ENCODE results near the gene CPXM2. TPM values are rescaled to one million over a fixed set of nuclear protein-coding genes. Genes with fewer than 3 reads are reported as not detected.
A peak's percentile ranks its signal among the peaks of the same experiment; 100 is the strongest.

Gene CPXM2
- total RNA-seq: not detected

- DNase-seq (ENCODE audit: low spot score): no peak
- Mint-ChIP-seq H3K27ac (no peak within 1 kb of the TSS), H3K36me3 (no peaks in the 10 kb centered on the region), H3K4me3 (no peak within 1 kb of the TSS), H3K27me3 (peaks cover 25 to 31% of the 10 kb centered on the region in 2 donors), H3K4me1 (ENCODE audit: low read depth in 2 of 2) (no peaks in the 10 kb centered on the region), H3K9me3 (no peaks in the 10 kb centered on the region)
- ATAC-seq: no peak
These were observed at the start of gene CPXM2 for GRCh38 chr10:123891144-123892071. CPXM2 (minus strand) TSS chr10:123891807; CDS start chr10:123891659, 148 bp downstream.

GRCh38 chr10:123939591-123939990, 48.0 kb upstream of the CPXM2 start:
- no peak for DNase-seq (ENCODE audit: low spot score)
- Mint-ChIP-seq H3K4me3 (no peak overlapping the region), H3K27me3 (peaks cover 2 to 6% of the 10 kb centered on the region in 2 donors), H3K36me3 (no peaks in the 10 kb centered on the region), H3K27ac (no peak overlapping the region), H3K9me3 (peaks cover 4% of the 10 kb centered on the region), H3K4me1 (ENCODE audit: low read depth in 2 of 2) (peaks cover 9 to 14% of the 10 kb centered on the region in 2 donors)
- no peak for ATAC-seq

- Mint-ChIP-seq H3K4me1 (ENCODE audit: low read depth in 2 of 2) (peaks cover 13 to 18% of the 10 kb centered on the region in 2 donors), H3K27ac (no peak overlapping the region), H3K27me3 (peaks cover 2 to 6% of the 10 kb centered on the region in 2 donors), H3K9me3 (peaks cover 4% of the 10 kb centered on the region), H3K4me3 (no peak overlapping the region), H3K36me3 (no peaks in the 10 kb centered on the region)
- DNase-seq (ENCODE audit: low spot score) (no peak), ATAC-seq (no peak)
These were observed 47.3 kb upstream of the CPXM2 start for GRCh38 chr10:123938890-123939289.

- peaks cover 13 to 18% of the 10 kb centered on the region in 2 donors for H3K4me1 Mint-ChIP-seq (ENCODE audit: low read depth in 2 of 2)
- ATAC-seq: no peak
- H3K27me3 Mint-ChIP-seq: peaks cover 2 to 4% of the 10 kb centered on the region in 2 donors
These were observed 44.8 kb upstream of the CPXM2 start for GRCh38 chr10:123936426-123936825.

GRCh38 chr10:123935680-123936079, 44.1 kb upstream of the CPXM2 start:
- H3K4me1 Mint-ChIP-seq (ENCODE audit: low read depth in 2 of 2): peaks cover 13 to 18% of the 10 kb centered on the region in 2 donors
- no peaks in the 10 kb centered on the region for H3K36me3 Mint-ChIP-seq
- DNase-seq (ENCODE audit: low spot score) (no peak), ATAC-seq (no peak)
- peaks cover 0 to 2% of the 10 kb centered on the region in 2 donors for H3K27me3 Mint-ChIP-seq
- peaks cover 4% of the 10 kb centered on the region for H3K9me3 Mint-ChIP-seq
- H3K4me3 Mint-ChIP-seq: peak overlapping the region; percentile 3
- H3K27ac Mint-ChIP-seq: no peak overlapping the region

More at GRCh38 chr10:123936426-123936825, 44.8 kb upstream of the CPXM2 start:
- no peak overlapping the region for H3K4me3 Mint-ChIP-seq
- H3K36me3 Mint-ChIP-seq: no peaks in the 10 kb centered on the region
- no peak overlapping the region for H3K27ac Mint-ChIP-seq
- peaks cover 4% of the 10 kb centered on the region for H3K9me3 Mint-ChIP-seq
- DNase-seq (ENCODE audit: low spot score): no peak

- peak overlapping the region; percentile 19 to 71 for H3K27ac Mint-ChIP-seq
- peaks cover 0 to 2% of the 10 kb centered on the region in 2 donors for H3K27me3 Mint-ChIP-seq
- ATAC-seq: no peak
- peaks cover 4% of the 10 kb centered on the region for H3K9me3 Mint-ChIP-seq
- DNase-seq (ENCODE audit: low spot score): no peak
- H3K4me1 Mint-ChIP-seq (ENCODE audit: low read depth in 2 of 2): peaks cover 13 to 18% of the 10 kb centered on the region in 2 donors
- peak overlapping the region; percentile 34 for H3K4me3 Mint-ChIP-seq
- no peaks in the 10 kb centered on the region for H3K36me3 Mint-ChIP-seq
These were observed 43.2 kb upstream of the CPXM2 start for GRCh38 chr10:123934846-123935245.

- no peak for DNase-seq (ENCODE audit: low spot score)
- no peak overlapping the region for H3K4me3 Mint-ChIP-seq
- peaks cover 2 to 5% of the 10 kb centered on the region in 2 donors for H3K27me3 Mint-ChIP-seq
- peaks cover 9% of the 10 kb centered on the region for H3K36me3 Mint-ChIP-seq
- peaks cover 5% of the 10 kb centered on the region for H3K9me3 Mint-ChIP-seq
- H3K27ac Mint-ChIP-seq: no peak overlapping the region
- peaks cover 22 to 25% of the 10 kb centered on the region in 2 donors for H3K4me1 Mint-ChIP-seq (ENCODE audit: low read depth in 2 of 2)
- no peak for ATAC-seq
These were observed 38.9 kb upstream of the CPXM2 start for GRCh38 chr10:123930340-123931001.

- Mint-ChIP-seq H3K27ac (no peak overlapping the region), H3K4me3 (no peak overlapping the region), H3K27me3 (peaks cover 2 to 5% of the 10 kb centered on the region in 2 donors), H3K36me3 (peaks cover 9% of the 10 kb centered on the region), H3K9me3 (peaks cover 5% of the 10 kb centered on the region), H3K4me1 (ENCODE audit: low read depth in 2 of 2) (peaks cover 19 to 20% of the 10 kb centered on the region in 2 donors)
- DNase-seq (ENCODE audit: low spot score) (no peak), ATAC-seq (no peak)
These were observed 38.2 kb upstream of the CPXM2 start for GRCh38 chr10:123929791-123930190.

- Mint-ChIP-seq H3K4me1 (ENCODE audit: low read depth in 2 of 2) (peaks cover 13 to 14% of the 10 kb centered on the region in 2 donors), H3K9me3 (peaks cover 5% of the 10 kb centered on the region), H3K27me3 (peaks cover 7 to 10% of the 10 kb centered on the region in 2 donors), H3K27ac (no peak overlapping the region), H3K4me3 (no peak overlapping the region), H3K36me3 (peaks cover 9% of the 10 kb centered on the region)
- ATAC-seq: no peak
- DNase-seq (ENCODE audit: low spot score): no peak
These were observed 36.8 kb upstream of the CPXM2 start for GRCh38 chr10:123928427-123928826.

- Mint-ChIP-seq H3K27ac (peak overlapping the region; percentile 89 to 90), H3K36me3 (peaks cover 15% of the 10 kb centered on the region)
These were observed 35.0 kb upstream of the CPXM2 start for GRCh38 chr10:123926401-123927264.

GRCh38 chr10:123922126-123922525, 30.5 kb upstream of the CPXM2 start:
- H3K27me3 Mint-ChIP-seq: peaks cover 11 to 18% of the 10 kb centered on the region in 2 donors
- H3K4me1 Mint-ChIP-seq (ENCODE audit: low read depth in 2 of 2): peaks cover 11% of the 10 kb centered on the region in 2 donors
- H3K9me3 Mint-ChIP-seq: peaks cover 9% of the 10 kb centered on the region
- no peak overlapping the region for H3K4me3 Mint-ChIP-seq
- no peak for ATAC-seq
- H3K27ac Mint-ChIP-seq: no peak overlapping the region
- H3K36me3 Mint-ChIP-seq: peaks cover 25% of the 10 kb centered on the region
- DNase-seq (ENCODE audit: low spot score): no peak

More at GRCh38 chr10:123926401-123927264, 35.0 kb upstream of the CPXM2 start:
- H3K4me1 Mint-ChIP-seq (ENCODE audit: low read depth in 2 of 2): peaks cover 13 to 14% of the 10 kb centered on the region in 2 donors
- H3K4me3 Mint-ChIP-seq: peak overlapping the region; percentile 36
- peak; percentile 89 to 90 for ATAC-seq
- H3K27me3 Mint-ChIP-seq: peaks cover 12 to 18% of the 10 kb centered on the region in 2 donors
- peaks cover 5% of the 10 kb centered on the region for H3K9me3 Mint-ChIP-seq
- DNase-seq (ENCODE audit: low spot score): no peak

- H3K36me3 Mint-ChIP-seq: peaks cover 11% of the 10 kb centered on the region
- no peak overlapping the region for H3K4me3 Mint-ChIP-seq
- H3K4me1 Mint-ChIP-seq (ENCODE audit: low read depth in 2 of 2): peaks cover 28 to 34% of the 10 kb centered on the region in 2 donors
- no peak for ATAC-seq
- no peak for DNase-seq (ENCODE audit: low spot score)
- H3K27ac Mint-ChIP-seq: no peak overlapping the region
- peaks cover 4% of the 10 kb centered on the region for H3K9me3 Mint-ChIP-seq
- no peaks in the 10 kb centered on the region for H3K27me3 Mint-ChIP-seq
These were observed 25.2 kb upstream of the CPXM2 start for GRCh38 chr10:123916775-123917174.

- H3K4me3 Mint-ChIP-seq: peak overlapping the region; percentile 61
- H3K9me3 Mint-ChIP-seq: no peaks in the 10 kb centered on the region
- peak overlapping the region in 1 of 2 donors; percentile 50 for H3K27ac Mint-ChIP-seq
- H3K36me3 Mint-ChIP-seq: no peaks in the 10 kb centered on the region
- DNase-seq (ENCODE audit: low spot score) (no peak), ATAC-seq (no peak)
- H3K4me1 Mint-ChIP-seq (ENCODE audit: low read depth in 2 of 2): peaks cover 50 to 54% of the 10 kb centered on the region in 2 donors
- H3K27me3 Mint-ChIP-seq: no peaks in the 10 kb centered on the region
These were observed 22.2 kb upstream of the CPXM2 start for GRCh38 chr10:123913688-123914268.
